HCT116 (cell line): Measurements from ENCODE around the gene FMO4.

Source experiments
- ATF3 ChIP-seq: IDR thresholded peaks from 2 replicates; pipeline ENCODE4 v1.6.1; 2012
- CBX3 ChIP-seq: IDR thresholded peaks from 2 replicates; pipeline ENCODE4 v1.6.1; 2012; ENCODE audit warnings: low read depth
- CEBPB ChIP-seq: IDR thresholded peaks from 2 replicates; pipeline ENCODE4 v1.6.1; 2012; ENCODE audit warnings: low read depth
- CTCF ChIP-seq, 3 experiments: fragments of 200-600 bp in 1 of 3; sonication (generic) in 1 of 3; IDR thresholded peaks in 2 of 3; conservative IDR thresholded peaks in 1 of 3; 2 replicates each; pipeline ENCODE4 v1.5.1; 2012 to 2017; ENCODE audit warnings: low read depth in 2 of 3, low read length in 2 of 3, antibody characterized with exemption in 1 of 3, borderline replicate concordance in 1 of 3, control low read depth in 1 of 3, mild to moderate bottlenecking in 1 of 3, mixed read lengths in 1 of 3, mixed run types in 1 of 3, moderate library complexity in 1 of 3; ENCODE audit not compliant: insufficient read depth in 1 of 3
- EZH2 ChIP-seq: fragments of 200-600 bp; sonication (generic); IDR thresholded peaks from 2 replicates; pipeline ENCODE4 v1.6.1; 2017; ENCODE audit warnings: antibody characterized with exemption, mixed run types
- MAX ChIP-seq: IDR thresholded peaks from 2 replicates; pipeline ENCODE4 v1.6.1; 2012
- POLR2A ChIP-seq: IDR thresholded peaks from 2 replicates; pipeline ENCODE4 v1.7.0; 2011; ENCODE audit warnings: borderline replicate concordance; ENCODE audit not compliant: insufficient read depth, insufficient read length; ENCODE audit errors: extremely low read depth
- SIN3A ChIP-seq: IDR thresholded peaks from 2 replicates; pipeline ENCODE4 v1.6.1; 2012; ENCODE audit warnings: low read depth
- SRF ChIP-seq: IDR thresholded peaks from 2 replicates; pipeline ENCODE4 v1.6.1; 2012; ENCODE audit warnings: low read depth
- TCF7L2 ChIP-seq: IDR thresholded peaks from 2 replicates; pipeline ENCODE4 v1.7.0; 2011; ENCODE audit warnings: borderline replicate concordance, inconsistent platforms; ENCODE audit not compliant: insufficient read depth, insufficient read length; ENCODE audit errors: extremely low read depth
- YY1 ChIP-seq: IDR thresholded peaks from 2 replicates; pipeline ENCODE4 v1.6.1; 2011; ENCODE audit warnings: low read length, low read depth, moderate library complexity, mild to moderate bottlenecking; ENCODE audit not compliant: insufficient replicate concordance; ENCODE audit errors: extremely low read depth
- ZBTB33 ChIP-seq: IDR thresholded peaks from 2 replicates; pipeline ENCODE4 v1.6.1; 2011; ENCODE audit warnings: mild to moderate bottlenecking, low read length, moderate library complexity; ENCODE audit not compliant: insufficient replicate concordance; ENCODE audit errors: extremely low read depth

GRCh38 chr1:171346881-171347280 is 32.9 kb downstream of the FMO4 start:
- no peak for TF ChIP-seq EZH2
- TF ChIP-seq CTCF (IDR thresholded peaks at IDR 0.05 in 2 of 3, conservative IDR thresholded peaks at IDR 0.05 in 1 of 3; ENCODE audit: borderline replicate concordance in 1 of 3, insufficient read depth in 1 of 3, low read depth in 2 of 3, low read length in 2 of 3): no peak
- no peak for TF ChIP-seq YY1
- TF ChIP-seq SRF: no peak
- no peak for TF ChIP-seq POLR2A
- no peak for TF ChIP-seq ZBTB33
- TF ChIP-seq CEBPB: no peak
- no peak for TF ChIP-seq MAX
- no peak for TF ChIP-seq SIN3A
- no peak for TF ChIP-seq ATF3
- TF ChIP-seq CBX3: no peak
- no peak for TF ChIP-seq TCF7L2
